Colonic mucosa (tissue), 4 donors: ENCODE data around the gene TEDC1. TPM values are rescaled to one million over a fixed set of nuclear protein-coding genes. Genes with fewer than 3 reads are reported as not detected.

Experiments used
- DNase-seq: peaks from one replicate; pipeline ENCODE4 v3.0.0-alpha.2; 2020
- H3K27ac ChIP-seq: fragments of 200-600 bp; one replicate; pipeline ENCODE4 v1.8.0; 2021
- H3K27me3 ChIP-seq: fragments of 200-600 bp; one replicate; pipeline ENCODE4 v1.8.0; 2021
- H3K36me3 ChIP-seq: fragments of 200-600 bp; one replicate; pipeline ENCODE4 v1.8.0; 2021
- H3K4me1 ChIP-seq: fragments of 200-600 bp; one replicate; pipeline ENCODE4 v1.8.0; 2021; ENCODE audit warnings: mild to moderate bottlenecking
- H3K4me3 ChIP-seq: fragments of 200-600 bp; one replicate; pipeline ENCODE4 v1.8.0; 2021
- H3K9ac ChIP-seq, 2 donors: one replicate each; pipeline ENCODE4 v1.7.0; 2013; ENCODE audit warnings: control low read depth in 2 of 2, low read depth in 2 of 2, low read length in 2 of 2
- H3K9me3 ChIP-seq: fragments of 200-600 bp; one replicate; pipeline ENCODE4 v1.8.0; 2021
- intact Hi-C: fragments of 100-400 bp; cut with DNase I; formaldehyde crosslinking; loops from one replicate; pipeline ENCODE4 v1.14.1; 2022
- total RNA-seq, 2 donors: library from RNA; stranded (reverse); fragmentation: NEBNext Ultra II Directional in 1 of 2; extraction: Animal tissue kit (Norgen Biotek cat#: 25700) in 1 of 2; gene quantifications; one replicate each; pipeline ENCODE4 v1.2.1, GENCODE V29; 2021
- TF ChIP-seq, protein P1 (sequence below): fragments of 200-600 bp; IDR thresholded peaks from one replicate; pipeline ENCODE4 v1.8.0; 2022; ENCODE audit warnings: antibody characterized with exemption, mild to moderate bottlenecking
- donor health status: healthy.
- donor health status: DM: no; HTN: no; CAD: no.
- donor health status: DM: no; HTN: no; CAD: no.

Gene TEDC1
- total RNA-seq, 2 donors from 2014 or later, result 15.0 to 55.7 TPM

DNA sequence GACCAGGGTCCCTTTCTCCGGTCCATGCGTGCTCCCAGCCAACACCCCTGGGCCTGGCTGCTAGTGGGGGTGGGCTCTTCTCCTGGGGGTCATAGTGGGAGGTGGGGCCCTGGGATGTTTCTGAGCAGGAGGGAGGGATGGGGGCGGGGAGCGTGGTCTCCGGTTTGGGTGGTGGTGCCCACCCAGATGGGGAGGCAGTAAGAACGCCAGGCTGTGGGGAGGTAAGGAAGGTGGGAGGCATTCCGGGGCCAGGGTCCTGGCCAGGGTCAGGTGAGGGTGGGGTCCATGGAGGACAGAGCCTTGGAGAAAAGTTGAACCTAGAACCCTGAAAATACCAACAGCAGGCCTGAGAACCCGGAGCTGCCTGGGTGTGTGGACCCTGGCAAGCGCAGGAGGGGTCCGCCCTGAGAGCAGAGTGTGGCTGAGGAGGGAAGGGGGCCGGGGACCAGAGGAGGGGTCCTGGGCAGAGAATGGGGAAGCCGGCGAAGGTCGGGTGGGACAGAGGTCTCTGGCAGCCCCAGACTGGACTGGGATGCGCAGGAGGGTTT is 10.8 kb upstream of the TEDC1 start:
- DNase-seq, result no peak
- Histone ChIP-seq H3K9ac (no peak overlapping the region), H3K9me3 (no peaks in the 10 kb centered on the region), H3K27me3 (peaks cover 43% of the 10 kb centered on the region), H3K27ac (peak overlapping the region; percentile 90), H3K4me1 (peaks cover 19% of the 10 kb centered on the region), H3K36me3 (no peaks in the 10 kb centered on the region), H3K4me3 (no peak overlapping the region)
- TF ChIP-seq, protein P1, sequence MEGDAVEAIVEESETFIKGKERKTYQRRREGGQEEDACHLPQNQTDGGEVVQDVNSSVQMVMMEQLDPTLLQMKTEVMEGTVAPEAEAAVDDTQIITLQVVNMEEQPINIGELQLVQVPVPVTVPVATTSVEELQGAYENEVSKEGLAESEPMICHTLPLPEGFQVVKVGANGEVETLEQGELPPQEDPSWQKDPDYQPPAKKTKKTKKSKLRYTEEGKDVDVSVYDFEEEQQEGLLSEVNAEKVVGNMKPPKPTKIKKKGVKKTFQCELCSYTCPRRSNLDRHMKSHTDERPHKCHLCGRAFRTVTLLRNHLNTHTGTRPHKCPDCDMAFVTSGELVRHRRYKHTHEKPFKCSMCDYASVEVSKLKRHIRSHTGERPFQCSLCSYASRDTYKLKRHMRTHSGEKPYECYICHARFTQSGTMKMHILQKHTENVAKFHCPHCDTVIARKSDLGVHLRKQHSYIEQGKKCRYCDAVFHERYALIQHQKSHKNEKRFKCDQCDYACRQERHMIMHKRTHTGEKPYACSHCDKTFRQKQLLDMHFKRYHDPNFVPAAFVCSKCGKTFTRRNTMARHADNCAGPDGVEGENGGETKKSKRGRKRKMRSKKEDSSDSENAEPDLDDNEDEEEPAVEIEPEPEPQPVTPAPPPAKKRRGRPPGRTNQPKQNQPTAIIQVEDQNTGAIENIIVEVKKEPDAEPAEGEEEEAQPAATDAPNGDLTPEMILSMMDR, result no peak
- intact Hi-C loops, result no loop called here

DNA sequence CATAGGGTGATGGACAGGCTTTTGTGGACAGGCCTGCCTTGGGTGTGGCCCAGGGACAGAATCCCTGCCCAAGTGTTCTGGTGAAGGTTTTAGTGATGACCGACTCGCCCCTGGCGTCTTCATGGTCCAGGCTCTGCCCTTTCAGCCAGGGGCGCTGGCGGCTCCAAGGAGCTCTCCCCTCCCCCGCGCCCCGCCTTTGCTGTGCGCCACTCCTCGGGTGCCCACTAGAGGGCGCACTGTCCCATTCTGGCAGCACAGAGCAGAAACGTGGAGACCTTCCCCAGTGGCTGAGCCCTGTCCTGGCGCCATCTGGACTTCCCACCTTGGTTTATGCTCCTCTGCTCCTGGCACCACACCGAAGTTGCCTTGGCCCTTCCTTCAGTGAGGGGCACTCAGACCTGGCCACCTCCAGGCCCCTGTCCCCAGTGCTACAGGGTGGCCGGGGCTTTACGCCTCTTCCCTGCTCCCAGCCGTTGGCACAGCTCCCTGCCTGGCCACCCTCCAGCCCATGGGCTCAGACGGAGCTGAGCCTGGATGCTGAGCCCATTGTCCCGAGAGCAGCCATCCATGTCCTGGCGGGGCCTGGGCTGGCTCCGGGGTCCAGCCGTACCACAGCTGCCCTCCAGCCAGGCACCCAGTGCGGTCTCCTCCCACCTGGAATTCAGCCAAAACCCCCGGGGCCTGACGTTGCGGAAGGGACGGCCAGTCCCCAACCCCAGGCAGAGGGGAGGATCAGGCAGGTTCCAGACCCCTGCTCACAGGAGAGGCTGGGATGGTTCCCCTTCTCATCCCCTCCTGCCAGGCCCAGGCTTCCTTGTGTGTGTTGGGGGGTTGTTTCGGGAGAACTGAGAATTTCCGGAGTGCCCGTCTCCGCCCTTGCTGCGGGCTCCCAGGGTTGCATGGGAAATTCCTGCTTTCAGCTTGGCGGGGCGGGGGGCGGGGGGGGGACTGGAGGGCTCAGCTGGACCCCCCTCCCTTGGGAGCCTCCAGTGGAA is 9.9 kb upstream of the TEDC1 start:
- Histone ChIP-seq H3K27me3 (peaks cover 38% of the 10 kb centered on the region), H3K4me1 (peaks cover 25% of the 10 kb centered on the region), H3K27ac (peak overlapping the region; percentile 90), H3K36me3 (no peaks in the 10 kb centered on the region), H3K4me3 (peak overlapping the region; percentile 34), H3K9me3 (no peaks in the 10 kb centered on the region), H3K9ac (peak overlapping the region; percentile 69 to 93)
- DNase-seq, result peak; percentile 92
- TF ChIP-seq, protein P1, result peak; percentile 100
- intact Hi-C loops, result no loop called here

DNA sequence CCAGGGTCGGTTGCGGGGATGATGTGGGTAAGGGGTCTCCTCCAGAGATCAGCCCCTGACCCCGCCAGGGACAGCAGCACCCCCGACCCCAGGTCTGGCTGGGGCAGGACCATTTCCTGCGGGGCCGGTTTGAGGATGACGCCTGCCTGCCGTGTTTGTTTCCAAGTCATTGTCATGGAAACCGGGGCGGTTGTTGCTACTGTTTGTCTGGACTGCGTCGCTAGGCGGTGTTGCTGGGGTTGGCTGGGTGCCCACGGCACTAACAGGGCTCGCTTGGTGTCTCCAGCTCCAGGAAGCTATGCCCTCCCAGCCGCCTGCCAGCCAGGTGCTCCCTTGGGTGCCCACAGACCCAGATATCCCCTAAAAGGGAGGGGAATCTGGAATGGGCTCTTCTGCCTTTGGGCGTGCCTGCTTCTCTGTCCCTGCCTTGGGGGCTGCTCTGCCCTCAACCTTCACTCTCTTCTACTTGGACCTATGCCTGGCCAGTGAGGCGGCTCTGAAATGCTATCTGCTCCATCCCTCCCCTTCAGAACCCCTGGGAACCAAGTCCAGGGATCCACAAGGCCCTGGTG is 9.1 kb upstream of the TEDC1 start:
- Histone ChIP-seq H3K4me3 (peak overlapping the region; percentile 34), H3K36me3 (no peaks in the 10 kb centered on the region), H3K9me3 (no peaks in the 10 kb centered on the region), H3K27me3 (peaks cover 38% of the 10 kb centered on the region), H3K4me1 (peaks cover 28% of the 10 kb centered on the region), H3K9ac (peak overlapping the region; percentile 69 to 79), H3K27ac (peak overlapping the region; percentile 90)
- TF ChIP-seq, protein P1, result no peak
- intact Hi-C loops, result no loop called here
- DNase-seq, result peak; percentile 97

DNA sequence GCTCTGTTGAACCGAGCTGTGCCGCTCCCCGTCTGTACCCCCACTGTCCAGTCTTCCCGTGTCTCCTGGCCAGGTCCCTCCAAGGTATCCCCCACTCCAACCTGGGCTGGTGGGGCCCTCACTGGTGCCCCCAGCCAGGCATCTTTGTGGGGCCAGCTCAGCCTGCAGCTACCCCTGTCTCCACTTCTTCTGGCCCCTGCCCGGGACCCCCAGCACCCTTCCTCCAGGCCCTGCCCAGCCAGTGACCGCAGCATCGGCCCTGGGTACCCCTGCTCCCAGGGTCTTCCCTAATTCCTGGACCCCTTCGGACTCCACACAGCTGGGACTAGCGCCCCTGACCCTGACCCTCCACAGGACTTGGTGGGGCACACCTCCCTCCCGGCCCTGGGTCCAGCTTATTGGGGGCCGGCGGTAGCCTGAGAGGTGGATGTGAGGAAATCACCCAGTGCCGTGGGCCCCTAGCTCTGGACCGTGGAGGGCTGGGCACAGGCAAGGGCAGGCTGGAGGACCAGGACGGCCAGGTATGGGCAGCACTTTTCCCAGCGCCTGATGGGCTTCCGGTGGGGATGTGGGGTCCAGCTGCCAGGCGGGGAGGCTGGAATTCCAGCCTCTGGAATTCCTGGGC is 8.4 kb upstream of the TEDC1 start:
- H3K9ac ChIP-seq, result peak overlapping the region; percentile 69 to 79
- peak overlapping the region; percentile 90 for H3K27ac ChIP-seq
- no peak overlapping the region for H3K4me3 ChIP-seq
- no peak for DNase-seq
- intact Hi-C loops, result no loop called here
- TF ChIP-seq, protein P1, result no peak
- H3K36me3 ChIP-seq, result no peaks in the 10 kb centered on the region
- H3K27me3 ChIP-seq, result peaks cover 36% of the 10 kb centered on the region
- H3K4me1 ChIP-seq, result peaks cover 28% of the 10 kb centered on the region
- no peaks in the 10 kb centered on the region for H3K9me3 ChIP-seq
